Panc1 (cell line): Measurements from ENCODE around the gene DNAJC18.

ENCODE experiments used
- CTCF ChIP-seq: fragments of 450-650 bp; IDR thresholded peaks from 2 replicates; pipeline ENCODE4 v1.5.1; 2017; ENCODE audit warnings: mild to moderate bottlenecking
- POLR2AphosphoS5 ChIP-seq: IDR thresholded peaks from 2 replicates; pipeline ENCODE4 v1.6.1; 2012; ENCODE audit warnings: mild to moderate bottlenecking, low read depth, low read length, moderate library complexity
- REST ChIP-seq, 2 experiments: IDR thresholded peaks; 2 replicates each; pipeline ENCODE4 v1.6.1; 2011 to 2012; ENCODE audit warnings: low read depth in 2 of 2, control low read depth in 1 of 2, low read length in 1 of 2, mild to moderate bottlenecking in 1 of 2, moderate library complexity in 1 of 2; ENCODE audit not compliant: insufficient read depth in 1 of 2
- TCF7L2 ChIP-seq: IDR thresholded peaks from 2 replicates; pipeline ENCODE4 v1.6.1; 2011; ENCODE audit warnings: mild to moderate bottlenecking, low read depth, low read length, inconsistent platforms

- peak; percentile 87 for TF ChIP-seq CTCF
- TF ChIP-seq REST (IDR thresholded peaks at IDR 0.05; ENCODE audit: insufficient read depth in 1 of 2, low read depth in 2 of 2, low read length in 1 of 2) = no peak
- TF ChIP-seq POLR2AphosphoS5 = no peak
- no peak for TF ChIP-seq TCF7L2
These were observed 16.9 kb downstream of the DNAJC18 start for GRCh38 chr5:139422307-139422893.
